GM23338 (cell line): Measurements from ENCODE around the gene SACM1L. TPM values are rescaled to one million over a fixed set of nuclear protein-coding genes. Genes with fewer than 3 reads are reported as not detected.

Source experiments
- ATAC-seq: fragments of 200-7000 bp; cut with Tn5 transposase; 3 replicates; pipeline ENCODE4 v1.9.1; 2020
- DNase-seq: peaks from one replicate; pipeline ENCODE4 v3.0.0-alpha.2; 2015; ENCODE audit warnings: low spot score
- H2AFZ ChIP-seq: fragments of 200-600 bp; sonication (generic); 2 replicates; pipeline ENCODE4 v1.8.0; 2016; ENCODE audit warnings: antibody characterized with exemption, mild to moderate bottlenecking, moderate library complexity
- H3F3A ChIP-seq: fragments of 200-600 bp; sonication (generic); replicated peaks from 2 replicates; pipeline ENCODE4 v1.8.0; 2017; ENCODE audit warnings: antibody characterized with exemption, mixed run types, low read depth
- H3K27ac ChIP-seq: fragments of 200-600 bp; sonication (generic); 2 replicates; pipeline ENCODE4 v1.6.1; 2016; ENCODE audit warnings: low read depth
- H3K27me3 ChIP-seq: fragments of 200-600 bp; sonication (generic); 2 replicates; pipeline ENCODE4 v1.8.0; 2016; ENCODE audit warnings: mild to moderate bottlenecking, mixed run types, moderate library complexity; ENCODE audit not compliant: insufficient read depth
- H3K36me3 ChIP-seq: fragments of 200-600 bp; sonication (generic); 2 replicates; pipeline ENCODE4 v1.8.0; 2016; ENCODE audit warnings: mild to moderate bottlenecking; ENCODE audit not compliant: insufficient read depth
- H3K4me1 ChIP-seq: fragments of 200-600 bp; sonication (generic); 2 replicates; pipeline ENCODE4 v1.8.0; 2016; ENCODE audit warnings: mild to moderate bottlenecking, moderate library complexity; ENCODE audit not compliant: insufficient read depth
- H3K4me2 ChIP-seq: fragments of 200-600 bp; sonication (generic); 2 replicates; pipeline ENCODE4 v1.7.1; 2017; ENCODE audit warnings: mixed run types
- H3K4me3 ChIP-seq: fragments of 200-600 bp; sonication (generic); 2 replicates; pipeline ENCODE4 v1.6.1; 2016; ENCODE audit warnings: mixed run types
- H3K79me2 ChIP-seq: fragments of 200-600 bp; sonication (generic); replicated peaks from 2 replicates; pipeline ENCODE4 v1.8.0; 2017; ENCODE audit warnings: mild to moderate bottlenecking; ENCODE audit not compliant: insufficient read depth
- H3K9me2 ChIP-seq: fragments of 200-600 bp; sonication (generic); 2 replicates; pipeline ENCODE4 v1.8.0; 2017; ENCODE audit not compliant: insufficient read depth
- H4K20me1 ChIP-seq: fragments of 200-600 bp; sonication (generic); replicated peaks from 2 replicates; pipeline ENCODE4 v1.8.0; 2017; ENCODE audit warnings: mild to moderate bottlenecking; ENCODE audit not compliant: insufficient read depth
- H3K27ac Mint-ChIP-seq: 2 replicates; pipeline ENCODE4 v1.8.0; 2020; ENCODE audit warnings: inconsistent platforms, mild to moderate bottlenecking, moderate library complexity, mixed read lengths
- H3K27me3 Mint-ChIP-seq: 3 replicates; pipeline ENCODE4 v1.8.0; 2022; ENCODE audit warnings: low read depth, mild to moderate bottlenecking, moderate library complexity, mixed read lengths, inconsistent platforms; ENCODE audit not compliant: insufficient read depth, poor library complexity
- H3K36me3 Mint-ChIP-seq: 3 replicates; pipeline ENCODE4 v1.8.0; 2021; ENCODE audit warnings: low read depth, mild to moderate bottlenecking, inconsistent platforms, moderate library complexity, mixed read lengths
- H3K4me1 Mint-ChIP-seq: 3 replicates; pipeline ENCODE4 v1.8.0; 2020; ENCODE audit warnings: mild to moderate bottlenecking, inconsistent platforms, mixed read lengths
- H3K4me3 Mint-ChIP-seq: 3 replicates; pipeline ENCODE4 v1.8.0; 2021; ENCODE audit warnings: moderate library complexity, mild to moderate bottlenecking, inconsistent platforms, mixed read lengths
- H3K9me3 Mint-ChIP-seq: 3 replicates; pipeline ENCODE4 v1.8.0; 2020; ENCODE audit warnings: moderate library complexity, mild to moderate bottlenecking, inconsistent platforms, mixed read lengths
- CREB1 ChIP-seq: fragments of 250-450 bp; sonication (Bioruptor Pico); IDR thresholded peaks from 2 replicates; pipeline ENCODE4 v1.5.0; 2020; ENCODE audit warnings: low read depth, mild to moderate bottlenecking, moderate library complexity
- CTCF ChIP-seq, 2 experiments: fragments of 200-600 bp in 1 of 2; sonication (generic) in 1 of 2; conservative IDR thresholded peaks; 2 replicates each; pipeline versions ENCODE4 v1.5.1 to v1.6.1; 2016 to 2017; ENCODE audit warnings: antibody characterized with exemption in 2 of 2, low read depth in 2 of 2, mild to moderate bottlenecking in 2 of 2, moderate library complexity in 1 of 2
- ETS1 ChIP-seq: IDR thresholded peaks from 2 replicates; pipeline ENCODE4 v1.6.1; 2016; ENCODE audit warnings: antibody characterized with exemption
- EZH2 ChIP-seq: fragments of 200-600 bp; sonication (generic); IDR thresholded peaks from one replicate; pipeline ENCODE4 v1.8.0; 2017; ENCODE audit warnings: antibody characterized with exemption, mild to moderate bottlenecking, low read depth; ENCODE audit not compliant: unreplicated experiment
- EZH2phosphoT487 ChIP-seq: fragments of 200-600 bp; sonication (generic); IDR thresholded peaks from one replicate; pipeline ENCODE4 v1.8.1; 2018; ENCODE audit warnings: antibody characterized with exemption; ENCODE audit not compliant: unreplicated experiment
- JUNB ChIP-seq: IDR thresholded peaks from one replicate; pipeline ENCODE4 v1.6.1; 2016; ENCODE audit warnings: antibody characterized with exemption; ENCODE audit not compliant: unreplicated experiment
- NANOG ChIP-seq: IDR thresholded peaks from 2 replicates; pipeline ENCODE4 v1.6.1; 2016; ENCODE audit warnings: antibody characterized with exemption, borderline replicate concordance
- POLR2AphosphoS5 ChIP-seq: IDR thresholded peaks from 2 replicates; pipeline ENCODE4 v1.6.1; 2016; ENCODE audit warnings: antibody characterized with exemption, low read depth
- REST ChIP-seq: IDR thresholded peaks from one replicate; pipeline ENCODE4 v1.6.1; 2018; ENCODE audit warnings: antibody characterized with exemption; ENCODE audit not compliant: unreplicated experiment
- STAT1 ChIP-seq: IDR thresholded peaks from one replicate; pipeline ENCODE4 v1.6.1; 2016; ENCODE audit warnings: antibody characterized with exemption; ENCODE audit not compliant: unreplicated experiment
- ZNF114 ChIP-seq: fragments of 250-450 bp; sonication (Bioruptor Pico); IDR thresholded peaks from 2 replicates; pipeline ENCODE4 v1.5.0; 2020; ENCODE audit warnings: mild to moderate bottlenecking, moderate library complexity
- ZNF331 ChIP-seq: fragments of 250-450 bp; sonication (Bioruptor Pico); IDR thresholded peaks from 2 replicates; pipeline ENCODE4 v1.5.0; 2020; ENCODE audit warnings: low read depth, mild to moderate bottlenecking, moderate library complexity
- ZNF462 ChIP-seq: fragments of 250-450 bp; sonication (Bioruptor Pico); IDR thresholded peaks from 2 replicates; pipeline ENCODE4 v1.5.0; 2020; ENCODE audit warnings: mild to moderate bottlenecking, moderate library complexity
- polyA plus RNA-seq: library from polyadenylated mRNA; unstranded; fragments of >200 nt; fragmentation: Nextera tagmentation; extraction: Ambion mirVana; gene quantifications from 2 replicates; pipeline ENCODE4 v1.2.1, GENCODE V29; 2016
- total RNA-seq: library from RNA; depleted of rRNA; stranded (reverse); fragments of >200 nt; shearing (Covaris generic); gene quantifications from 2 replicates; pipeline ENCODE4 v1.2.3, GENCODE V29; 2014

SACM1L gene
- total and polyA plus RNA-seq, 2 experiments from 2014 or later: 43.5 to 97.8 TPM

- ATAC-seq (no peak), DNase-seq (no peak)
- Mint-ChIP-seq H3K4me1 (peaks cover 20% of the 10 kb centered on the region), H3K27ac (no peak overlapping the region), H3K36me3 (no peaks in the 10 kb centered on the region; the same call in 2 of the 3 replicates), H3K4me3 (no peak overlapping the region), H3K27me3 (peaks cover 8% of the 10 kb centered on the region), H3K9me3 (no peaks in the 10 kb centered on the region)
- no peak overlapping the region for H3K4me2 ChIP-seq
- no peak overlapping the region for H3K4me3 ChIP-seq
- TF ChIP-seq ZNF331 (CRISPR knock-in tag) (no peak), ZNF114 (CRISPR knock-in tag) (no peak), NANOG (no peak), ZNF462 (CRISPR knock-in tag) (no peak), CREB1 (CRISPR knock-in tag) (no peak), STAT1 (no peak), REST (no peak), JUNB (no peak), EZH2phosphoT487 (no peak), POLR2AphosphoS5 (no peak), EZH2 (no peak), CTCF (conservative IDR thresholded peaks at IDR 0.05; ENCODE audit: low read depth in 2 of 2) (no peak), ETS1 (no peak)
- no peak overlapping the region for H2AFZ ChIP-seq
- no peaks in the 10 kb centered on the region for H3F3A ChIP-seq
- no peaks in the 10 kb centered on the region for H3K79me2 ChIP-seq
- no peaks in the 10 kb centered on the region for H3K36me3 ChIP-seq
- 0 out of 2 replicates have a peak, but pooled peaks cover 1% of the 10 kb centered on the region for H3K9me2 ChIP-seq
- H3K27ac ChIP-seq: no peak overlapping the region
- no peaks in the 10 kb centered on the region; the same call in 1 of the 2 replicates for H4K20me1 ChIP-seq
- peaks cover 6% of the 10 kb centered on the region; the same call in 1 of the 2 replicates for H3K4me1 ChIP-seq
- no peaks in the 10 kb centered on the region for H3K27me3 ChIP-seq
Measured at GRCh38 chr3:45758871-45759270, 69.7 kb downstream of the SACM1L start.
